HG03139 (cell line): ENCODE results near the gene LACTB.
"Not testable (repeated sequence)": the region's sequence is repeated elsewhere in the genome, so short reads cannot be mapped to it uniquely, and the experiment has no call there.

Experiments
- ATAC-seq: cut with Tn5 transposase; IDR thresholded peaks from one replicate; pipeline ENCODE4 v1.9.1; 2021; ENCODE audit not compliant: unreplicated experiment

LACTB gene

GRCh38 chr15:63089260-63090043 is 32.2 kb upstream of the LACTB start:
- no peak for ATAC-seq

GRCh38 chr15:63090472-63090871 is 31.2 kb upstream of the LACTB start:
- ATAC-seq, result no peak

- no peak for ATAC-seq
These were observed 30.8 kb upstream of the LACTB start for GRCh38 chr15:63090887-63091286.

GRCh38 chr15:63091679-63092446 is 29.8 kb upstream of the LACTB start:
- ATAC-seq, result no peak

GRCh38 chr15:63093486-63094205 is 28.0 kb upstream of the LACTB start:
- ATAC-seq, result no peak

- ATAC-seq, result no peak
These were observed 27.1 kb upstream of the LACTB start for GRCh38 chr15:63094495-63094931.

GRCh38 chr15:63096178-63096577 is 25.5 kb upstream of the LACTB start:
- no peak for ATAC-seq

- ATAC-seq, result not testable (repeated sequence)
These were observed 22.8 kb upstream of the LACTB start for GRCh38 chr15:63098901-63099300.

GRCh38 chr15:63099581-63099980 is 22.1 kb upstream of the LACTB start:
- not testable (repeated sequence) for ATAC-seq

GRCh38 chr15:63103416-63103815 is 18.2 kb upstream of the LACTB start:
- no peak for ATAC-seq

- ATAC-seq, result no peak
These were observed 16.9 kb upstream of the LACTB start for GRCh38 chr15:63104727-63105126.

- ATAC-seq, result not testable (repeated sequence)
These were observed 16.3 kb upstream of the LACTB start for GRCh38 chr15:63105354-63105753.

- no peak for ATAC-seq
These were observed 13.6 kb upstream of the LACTB start for GRCh38 chr15:63107895-63108546.

GRCh38 chr15:63109498-63109897 is 12.2 kb upstream of the LACTB start:
- ATAC-seq, result no peak

GRCh38 chr15:63109920-63110319 is 11.7 kb upstream of the LACTB start:
- no peak for ATAC-seq

GRCh38 chr15:63110428-63111026 is 11.1 kb upstream of the LACTB start:
- no peak for ATAC-seq

- no peak for ATAC-seq
These were observed 10.2 kb upstream of the LACTB start for GRCh38 chr15:63111481-63111880.

GRCh38 chr15:63112871-63113270 is 8.8 kb upstream of the LACTB start:
- ATAC-seq, result no peak

- no peak for ATAC-seq
These were observed 7.2 kb upstream of the LACTB start for GRCh38 chr15:63114465-63114864.

GRCh38 chr15:63118854-63119253 is 2.8 kb upstream of the LACTB start:
- ATAC-seq, result no peak
